ENCODE data around the gene MDFI. TPM values are rescaled to one million over a fixed set of nuclear protein-coding genes. Genes with fewer than 3 reads are reported as not detected.
A peak's percentile ranks its signal among the peaks of the same experiment; 100 is the strongest.

The MDFI gene
- total RNA-seq, 4 donors from 2014 or later, result 0.83 to 4.6 (median 3.5) TPM

- Histone ChIP-seq H3K4me3 (no peak overlapping the region), H3K27me3 (no peaks in the 10 kb centered on the region), H3K9me3 (no peaks in the 10 kb centered on the region), H3K36me3 (peaks cover 0 to 16% (median 8%) of the 10 kb centered on the region in 4 donors), H3K4me1 (peaks cover 39 to 59% (median 50%) of the 10 kb centered on the region in 4 donors), H3K27ac (replicated peaks in 1 of 4) (peak overlapping the region; percentile 3 to 55 (median 46))
- intact Hi-C loops (cut with DNase I), result no loop called here
- TF ChIP-seq POLR2A (IDR thresholded peaks at IDR 0.05; ENCODE audit: low read depth) (no peak), POLR2AphosphoS5 (IDR thresholded peaks at IDR 0.05) (no peak), EP300 (IDR thresholded peaks at IDR 0.05) (no peak)
- TF ChIP-seq, protein P1, sequence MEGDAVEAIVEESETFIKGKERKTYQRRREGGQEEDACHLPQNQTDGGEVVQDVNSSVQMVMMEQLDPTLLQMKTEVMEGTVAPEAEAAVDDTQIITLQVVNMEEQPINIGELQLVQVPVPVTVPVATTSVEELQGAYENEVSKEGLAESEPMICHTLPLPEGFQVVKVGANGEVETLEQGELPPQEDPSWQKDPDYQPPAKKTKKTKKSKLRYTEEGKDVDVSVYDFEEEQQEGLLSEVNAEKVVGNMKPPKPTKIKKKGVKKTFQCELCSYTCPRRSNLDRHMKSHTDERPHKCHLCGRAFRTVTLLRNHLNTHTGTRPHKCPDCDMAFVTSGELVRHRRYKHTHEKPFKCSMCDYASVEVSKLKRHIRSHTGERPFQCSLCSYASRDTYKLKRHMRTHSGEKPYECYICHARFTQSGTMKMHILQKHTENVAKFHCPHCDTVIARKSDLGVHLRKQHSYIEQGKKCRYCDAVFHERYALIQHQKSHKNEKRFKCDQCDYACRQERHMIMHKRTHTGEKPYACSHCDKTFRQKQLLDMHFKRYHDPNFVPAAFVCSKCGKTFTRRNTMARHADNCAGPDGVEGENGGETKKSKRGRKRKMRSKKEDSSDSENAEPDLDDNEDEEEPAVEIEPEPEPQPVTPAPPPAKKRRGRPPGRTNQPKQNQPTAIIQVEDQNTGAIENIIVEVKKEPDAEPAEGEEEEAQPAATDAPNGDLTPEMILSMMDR (IDR thresholded peaks at IDR 0.05), result no peak
- no peak for DNase-seq (ENCODE audit: extremely low spot score)
- WGBS, result 58% methylated on average over 14 of the region's 15 CpGs
Observed at GRCh38 chr6:41697861-41698781, 59.9 kb downstream of the MDFI start.

DNA sequence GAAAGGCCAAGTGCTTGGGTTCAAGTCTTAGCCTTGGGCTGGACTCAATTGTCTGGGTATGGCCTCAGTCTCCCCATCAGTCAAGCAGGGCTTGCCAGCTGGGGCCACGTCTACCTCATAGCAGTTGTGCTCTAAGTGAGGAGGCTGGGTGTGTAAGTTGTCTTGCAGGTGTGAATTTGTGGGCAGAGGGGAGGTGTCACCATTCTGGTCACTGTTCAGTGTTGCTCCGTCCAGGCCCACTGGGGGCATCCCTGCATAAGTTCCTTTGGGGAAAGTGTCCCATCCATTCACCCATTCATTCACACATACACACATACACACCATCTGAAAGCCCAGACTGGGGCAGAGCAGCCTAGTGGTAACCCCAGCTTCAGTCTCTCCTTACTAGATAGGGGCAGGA, 60.8 kb downstream of the MDFI start:
- H3K4me1 ChIP-seq, result peaks cover 35 to 56% (median 48%) of the 10 kb centered on the region in 4 donors
- WGBS, result no CpG with 5 or more reads among the region's 2 CpGs
- intact Hi-C loops (cut with DNase I), result no loop called here
- H3K9me3 ChIP-seq, result no peaks in the 10 kb centered on the region
- no peak for DNase-seq (ENCODE audit: extremely low spot score)
- TF ChIP-seq EP300 (IDR thresholded peaks at IDR 0.05) (no peak), POLR2AphosphoS5 (IDR thresholded peaks at IDR 0.05) (no peak), POLR2A (IDR thresholded peaks at IDR 0.05; ENCODE audit: low read depth) (no peak)
- TF ChIP-seq, protein P1 (IDR thresholded peaks at IDR 0.05), result no peak
- H3K27me3 ChIP-seq, result no peaks in the 10 kb centered on the region
- peak overlapping the region; percentile 3 to 55 (median 46) for H3K27ac ChIP-seq (replicated peaks in 1 of 4)
- H3K4me3 ChIP-seq, result no peak overlapping the region
- peaks cover 0 to 17% (median 10%) of the 10 kb centered on the region in 4 donors for H3K36me3 ChIP-seq

DNA sequence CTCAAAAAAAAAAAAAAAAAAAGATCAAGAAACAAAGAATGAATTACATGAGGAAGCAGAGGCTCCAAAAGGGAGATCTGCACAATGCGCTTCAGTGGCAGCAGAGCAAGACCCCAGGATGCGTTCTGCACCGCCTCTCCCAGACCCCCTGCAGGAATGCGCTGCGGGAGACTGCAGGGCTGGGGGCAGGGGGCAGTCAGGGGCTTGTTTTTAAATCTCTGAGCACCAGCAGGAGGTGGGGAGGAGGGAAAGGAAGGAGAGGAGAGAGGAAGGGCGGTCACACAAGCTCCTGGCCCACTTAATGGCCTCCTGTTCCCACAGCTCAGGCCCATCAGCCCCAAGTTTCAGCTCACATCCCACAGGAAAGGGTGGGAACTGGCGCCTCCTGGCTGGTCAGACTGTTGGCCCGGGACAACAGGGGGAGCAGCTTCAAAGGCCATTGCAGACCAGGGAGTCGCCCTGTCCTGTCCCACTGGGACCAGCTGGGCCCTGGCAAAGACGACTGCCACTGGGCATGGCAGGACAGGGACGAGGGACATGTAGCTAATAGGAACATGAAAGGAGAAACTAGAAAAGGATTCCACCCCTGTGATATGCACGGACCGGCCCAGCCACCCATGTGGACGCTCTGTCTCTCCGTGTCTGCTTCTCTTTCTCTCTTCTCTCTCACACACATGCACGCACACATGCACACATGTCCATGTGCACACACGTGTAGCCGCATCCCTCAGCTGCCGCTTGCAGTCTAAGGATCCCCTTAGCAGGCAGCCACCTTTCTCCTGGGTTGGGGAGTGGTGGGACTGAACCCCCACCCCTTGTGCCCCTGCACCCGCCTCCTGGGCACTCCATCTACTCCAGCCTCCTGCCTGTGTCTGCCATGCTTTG, 62.4 kb downstream of the MDFI start:
- peak overlapping the region in 1 of 4 donors; percentile 8 for H3K27ac ChIP-seq (replicated peaks in 1 of 4)
- H3K9me3 ChIP-seq, result no peaks in the 10 kb centered on the region
- no peaks in the 10 kb centered on the region for H3K27me3 ChIP-seq
- DNase-seq (ENCODE audit: extremely low spot score), result no peak
- 82% methylated on average over 20 of the region's 20 CpGs for WGBS
- intact Hi-C loops (cut with DNase I), result loop anchor here (10.0 kb wide), 1 partner anchor 74 kb away; the partner anchor contains the start of gene FRS3
- H3K4me1 ChIP-seq, result peaks cover 42 to 63% (median 57%) of the 10 kb centered on the region in 4 donors
- TF ChIP-seq POLR2AphosphoS5 (IDR thresholded peaks at IDR 0.05), result no peak
- no peak for TF ChIP-seq POLR2A (IDR thresholded peaks at IDR 0.05; ENCODE audit: low read depth)
- TF ChIP-seq, protein P1 (IDR thresholded peaks at IDR 0.05), result no peak
- H3K4me3 ChIP-seq, result no peak overlapping the region
- H3K36me3 ChIP-seq, result peaks cover 0 to 16% (median 10%) of the 10 kb centered on the region in 4 donors

- H3K36me3 ChIP-seq, result peaks cover 0 to 9% (median 6%) of the 10 kb centered on the region in 4 donors
- H3K27me3 ChIP-seq, result no peaks in the 10 kb centered on the region
- no peak for TF ChIP-seq POLR2A (IDR thresholded peaks at IDR 0.05; ENCODE audit: low read depth)
- no peak for TF ChIP-seq POLR2AphosphoS5 (IDR thresholded peaks at IDR 0.05)
- no peak for TF ChIP-seq EP300 (IDR thresholded peaks at IDR 0.05)
- TF ChIP-seq, protein P1 (IDR thresholded peaks at IDR 0.05), result no peak
- no peak overlapping the region for H3K4me3 ChIP-seq
- H3K27ac ChIP-seq (replicated peaks in 1 of 4), result no peak overlapping the region
- DNase-seq (ENCODE audit: extremely low spot score), result no peak
- H3K9me3 ChIP-seq, result no peaks in the 10 kb centered on the region
- peaks cover 57 to 78% (median 67%) of the 10 kb centered on the region in 4 donors for H3K4me1 ChIP-seq
- intact Hi-C loops (cut with DNase I), result loop anchor here (10.0 kb wide), 1 partner anchor 73 kb away; the partner anchor contains the start of gene FRS3
- WGBS, result 97% methylated on average over 10 of the region's 10 CpGs
Observed at GRCh38 chr6:41702089-41702745, 63.9 kb downstream of the MDFI start.

Measured in esophagus muscularis mucosa (tissue), 4 donors.